Activated CD4-positive, alpha-beta T cell treated with anti-CD3 and anti-CD28 coated beads, Interleukin-2, amount 50 U/mL, for 48 hours (primary cell): ENCODE results near the gene TNFRSF8.

Source experiments
- DNase-seq, 2 experiments: peaks; one replicate each; pipeline ENCODE4 v3.0.0-alpha.2; 2020

Gene TNFRSF8

DNA sequence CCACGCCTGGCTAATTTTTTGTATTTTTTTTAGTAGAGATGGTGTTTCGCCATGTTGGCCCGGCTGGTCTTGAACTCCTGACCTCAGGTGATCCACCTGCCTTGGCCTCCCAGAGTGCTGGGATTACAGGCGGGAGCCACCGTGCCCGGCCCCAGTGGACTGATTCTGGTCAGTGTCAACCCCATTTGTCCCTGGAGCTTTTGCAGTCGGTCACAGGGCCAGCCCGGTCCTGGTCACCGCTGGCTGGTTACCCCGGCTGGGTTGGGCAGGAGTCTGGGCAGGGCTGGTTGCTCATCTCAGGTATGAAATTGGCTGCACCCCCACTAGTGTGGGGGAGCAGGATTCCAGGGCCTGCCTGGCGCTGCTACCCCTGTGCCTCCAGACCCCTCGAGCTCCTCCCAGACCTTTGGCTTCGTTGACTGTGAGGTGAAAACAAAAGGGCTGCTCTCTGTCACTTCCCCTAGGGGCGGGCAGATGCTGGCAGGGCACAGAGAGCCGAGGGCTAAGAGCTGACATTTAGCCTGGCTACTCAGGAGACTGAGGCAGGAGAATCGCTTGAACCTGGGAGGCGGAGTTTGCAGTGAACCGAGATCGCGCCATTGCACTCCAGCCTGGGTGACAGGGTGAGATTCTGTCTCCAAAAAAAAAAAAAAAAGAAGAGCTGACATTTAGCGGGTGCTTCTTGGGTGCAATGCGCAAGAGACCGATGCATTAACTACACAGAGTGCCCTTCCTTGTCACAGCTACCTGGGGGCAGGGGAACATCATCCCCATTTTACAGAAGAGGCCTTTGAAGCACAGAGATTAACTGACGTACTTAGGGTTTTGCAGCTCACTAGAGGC lies 114.3 kb downstream of the TNFRSF8 start:
- DNase-seq: peak in 1 of 2 experiments; percentile 36

GRCh38 chr1:12177999-12178441 lies 114.9 kb downstream of the TNFRSF8 start:
- peak; percentile 96 to 97 for DNase-seq

DNA sequence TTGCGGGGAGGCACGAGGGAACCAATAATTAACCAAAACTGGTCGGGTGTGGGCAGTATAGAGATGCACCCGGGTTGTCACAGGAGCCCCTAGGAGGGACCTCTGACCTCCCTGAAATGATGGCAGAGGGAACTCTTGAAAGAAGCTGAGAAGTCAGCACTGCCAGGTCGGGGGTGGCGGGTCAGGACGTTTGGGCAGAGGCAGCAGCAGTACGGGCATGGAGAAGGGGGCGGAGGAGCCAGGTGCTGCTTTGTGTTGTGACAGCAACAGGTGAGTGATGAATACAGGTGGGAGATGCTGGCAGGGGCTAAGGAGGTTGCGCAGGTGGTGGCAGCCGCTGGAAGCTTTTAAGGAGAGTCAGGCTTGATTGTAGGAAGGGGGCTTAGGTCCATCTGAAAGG lies 115.4 kb downstream of the TNFRSF8 start:
- DNase-seq: no peak

- peak; percentile 80 to 88 for DNase-seq
Measured at GRCh38 chr1:12179111-12179519, 116.0 kb downstream of the TNFRSF8 start.

DNA sequence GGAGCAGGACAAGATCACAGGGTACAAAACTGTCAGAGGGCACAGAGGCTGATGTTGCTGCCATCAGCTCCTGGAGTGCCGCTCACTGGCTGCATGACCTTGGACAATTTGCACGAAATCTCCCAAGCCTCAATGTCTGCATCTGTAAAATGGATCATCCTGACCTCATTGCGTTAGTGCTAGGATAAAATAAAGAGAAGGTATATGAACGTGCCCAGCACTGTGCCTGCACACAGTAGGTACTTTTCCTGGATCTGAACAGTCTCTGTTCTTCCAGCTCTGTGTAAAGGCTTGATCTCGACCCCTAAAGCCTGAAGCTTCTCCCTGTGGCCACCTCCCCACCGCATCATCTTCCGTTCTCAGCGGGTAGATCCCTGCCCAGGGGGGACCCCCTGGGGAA lies 116.6 kb downstream of the TNFRSF8 start:
- no peak for DNase-seq

DNA sequence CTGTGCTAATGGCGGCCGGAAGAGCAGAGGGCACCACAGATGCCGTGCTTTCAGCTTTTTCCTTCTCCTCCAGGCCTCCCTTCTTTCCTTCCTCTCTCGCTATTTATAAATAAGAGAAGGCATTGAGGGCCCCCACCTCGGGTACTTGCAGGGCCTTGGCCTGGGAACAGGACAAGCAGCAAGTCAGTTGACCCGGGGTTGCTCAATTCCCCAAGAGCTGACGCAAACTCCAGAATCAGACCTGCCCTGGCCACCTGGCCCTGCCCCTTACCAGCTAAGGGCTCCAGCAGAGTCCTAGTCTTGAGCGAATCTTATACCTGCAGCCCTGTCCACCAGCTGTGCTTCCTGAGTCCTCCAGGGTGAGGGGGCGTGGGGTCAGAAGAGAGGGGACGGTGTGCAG lies 117.2 kb downstream of the TNFRSF8 start:
- DNase-seq: no peak

DNA sequence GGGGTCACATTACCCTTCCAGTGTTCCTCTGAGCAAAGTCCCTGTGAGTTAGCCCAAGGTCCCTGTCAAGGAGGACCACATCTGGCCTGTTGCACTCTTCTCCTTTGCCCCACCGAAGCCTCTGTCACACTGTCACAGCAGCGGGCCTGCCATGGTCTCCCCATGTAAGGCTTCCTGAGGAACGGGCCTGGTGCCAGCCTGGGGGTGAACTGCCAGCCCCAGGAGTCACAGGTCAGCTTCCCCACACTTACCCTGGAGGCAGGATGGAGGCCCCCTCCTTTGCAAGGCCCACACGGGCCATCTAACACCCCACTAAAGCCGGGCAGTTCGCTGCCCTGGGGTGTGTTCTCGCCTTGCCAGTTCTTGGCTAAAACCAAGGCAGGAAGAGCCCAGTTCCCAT lies 117.8 kb downstream of the TNFRSF8 start:
- no peak for DNase-seq

DNA sequence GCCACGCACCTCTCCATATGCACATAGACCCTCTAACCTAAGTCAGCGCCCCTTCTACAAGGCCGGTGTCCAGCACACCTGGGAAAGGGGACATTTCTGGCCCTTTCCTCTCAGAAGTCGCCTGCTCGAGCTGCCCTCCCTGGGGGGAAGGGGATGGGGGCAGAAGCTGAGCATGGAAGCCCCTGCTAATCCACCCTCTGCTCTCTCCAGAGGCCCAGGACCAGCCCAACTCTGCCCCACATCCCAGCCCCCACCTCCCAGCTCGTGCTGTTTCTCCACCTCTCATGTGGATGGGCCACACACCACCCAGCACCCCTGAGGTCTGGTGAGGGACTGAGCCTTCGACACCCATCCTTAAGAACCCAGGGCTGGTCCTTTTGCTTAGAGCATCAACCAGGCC lies 118.5 kb downstream of the TNFRSF8 start:
- no peak for DNase-seq

GRCh38 chr1:12182410-12182984 lies 119.4 kb downstream of the TNFRSF8 start:
- no peak for DNase-seq

DNA sequence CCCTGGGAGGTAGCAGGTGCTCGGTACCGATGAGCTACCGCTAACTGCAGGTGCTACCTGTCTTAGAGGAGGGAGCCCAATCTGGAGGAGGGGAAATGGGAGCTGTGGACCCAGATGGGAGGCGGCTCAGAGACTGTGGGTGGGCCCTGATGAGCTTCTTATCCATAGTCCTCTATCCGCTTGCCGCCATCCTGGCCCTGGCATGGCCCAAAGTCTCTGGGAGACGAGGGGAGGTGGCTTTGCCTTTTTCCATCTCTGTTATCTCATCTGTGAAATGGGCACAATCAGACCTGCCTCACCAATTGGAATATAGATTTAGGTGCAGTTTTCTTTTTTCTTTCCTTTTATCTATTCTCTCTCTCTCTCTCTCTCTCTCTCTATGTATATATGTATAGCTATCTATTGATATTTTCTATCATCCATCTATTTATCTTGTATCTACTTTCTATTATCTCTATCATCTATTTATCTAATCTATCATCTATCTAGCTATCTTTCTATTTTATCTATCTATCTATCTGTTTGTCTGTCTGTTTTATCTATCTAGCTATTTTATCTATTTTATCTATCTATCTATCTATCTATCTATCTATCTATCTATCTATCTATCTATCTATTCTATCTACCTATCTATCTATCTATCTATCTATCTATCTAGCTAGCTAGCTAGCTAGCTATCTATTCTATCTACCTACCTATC lies 120.1 kb downstream of the TNFRSF8 start:
- DNase-seq: no peak

DNA sequence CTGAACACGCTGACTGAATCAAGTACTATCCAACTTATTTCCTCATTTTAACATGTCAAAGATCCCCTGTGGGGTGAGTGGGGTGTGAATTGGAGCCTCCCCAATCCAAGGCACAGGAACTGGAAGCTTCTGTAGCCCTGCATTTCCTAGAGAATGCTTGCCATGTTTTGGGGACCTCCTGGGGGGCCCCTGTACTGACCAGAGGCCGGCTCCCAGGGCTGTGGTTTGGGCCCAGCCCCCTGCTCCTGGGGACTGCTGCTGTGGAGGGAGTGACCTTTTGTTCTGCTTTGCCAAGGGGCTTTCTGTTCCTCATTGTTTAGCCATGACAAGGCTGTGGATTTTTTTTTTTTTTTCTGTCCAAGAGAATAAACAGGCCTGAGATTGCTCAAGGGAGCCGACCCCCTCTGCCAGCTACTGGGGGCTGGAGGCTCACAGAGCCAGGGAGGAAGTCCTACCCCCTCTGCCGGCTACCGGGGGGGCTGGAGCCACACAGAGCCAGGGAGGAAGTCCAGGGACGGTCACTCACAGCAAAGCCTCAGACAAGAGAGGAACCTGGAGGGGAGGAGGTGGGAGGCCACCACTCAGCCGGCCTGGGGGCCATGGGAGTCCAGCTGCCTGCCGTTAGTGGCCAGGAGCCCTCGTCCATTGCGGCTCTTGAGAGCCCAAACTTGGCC lies 121.0 kb downstream of the TNFRSF8 start:
- DNase-seq: no peak

DNA sequence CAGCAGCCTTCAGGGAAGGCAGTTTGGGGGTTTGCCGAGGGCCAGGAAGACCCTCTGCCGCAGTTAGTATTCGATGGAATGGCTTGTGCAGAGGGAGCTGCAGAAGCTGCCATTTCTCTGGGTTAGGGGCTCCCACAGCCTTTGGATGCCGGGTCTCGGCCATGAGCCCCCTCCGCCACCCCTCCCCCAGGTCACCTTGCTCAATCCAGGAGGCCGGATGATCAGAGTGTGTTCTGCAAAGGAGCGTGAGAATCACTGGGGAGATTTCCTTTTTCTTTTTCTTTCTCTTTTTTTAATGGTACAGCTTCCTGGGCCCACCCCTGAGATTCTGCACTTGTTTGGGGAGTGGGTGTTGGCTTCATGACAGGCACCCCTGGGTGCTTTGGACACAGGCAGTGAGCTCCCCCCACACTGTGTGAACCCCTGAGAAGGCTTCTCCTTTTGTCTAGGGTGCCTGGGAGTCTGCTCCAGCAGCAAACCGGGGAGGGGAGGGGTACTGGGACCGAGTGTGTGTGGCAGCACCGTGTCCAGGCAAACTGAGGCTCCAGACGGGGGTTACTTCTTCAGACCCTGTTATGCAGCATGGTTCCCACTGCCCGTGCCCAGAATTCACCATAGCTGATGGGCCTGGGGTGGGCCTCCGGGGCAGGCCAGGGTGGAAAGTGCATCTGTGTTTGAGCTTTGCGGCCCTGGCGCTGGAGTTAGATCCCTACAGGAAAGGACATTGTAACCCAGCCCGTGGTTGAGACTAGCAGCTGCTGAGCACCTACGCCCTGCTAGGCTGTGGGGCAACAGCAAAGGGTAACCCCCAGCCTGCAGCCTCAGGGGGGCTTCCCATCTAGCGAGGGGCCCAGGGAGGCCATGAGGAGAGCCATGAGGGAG lies 122.2 kb downstream of the TNFRSF8 start:
- DNase-seq: no peak

DNA sequence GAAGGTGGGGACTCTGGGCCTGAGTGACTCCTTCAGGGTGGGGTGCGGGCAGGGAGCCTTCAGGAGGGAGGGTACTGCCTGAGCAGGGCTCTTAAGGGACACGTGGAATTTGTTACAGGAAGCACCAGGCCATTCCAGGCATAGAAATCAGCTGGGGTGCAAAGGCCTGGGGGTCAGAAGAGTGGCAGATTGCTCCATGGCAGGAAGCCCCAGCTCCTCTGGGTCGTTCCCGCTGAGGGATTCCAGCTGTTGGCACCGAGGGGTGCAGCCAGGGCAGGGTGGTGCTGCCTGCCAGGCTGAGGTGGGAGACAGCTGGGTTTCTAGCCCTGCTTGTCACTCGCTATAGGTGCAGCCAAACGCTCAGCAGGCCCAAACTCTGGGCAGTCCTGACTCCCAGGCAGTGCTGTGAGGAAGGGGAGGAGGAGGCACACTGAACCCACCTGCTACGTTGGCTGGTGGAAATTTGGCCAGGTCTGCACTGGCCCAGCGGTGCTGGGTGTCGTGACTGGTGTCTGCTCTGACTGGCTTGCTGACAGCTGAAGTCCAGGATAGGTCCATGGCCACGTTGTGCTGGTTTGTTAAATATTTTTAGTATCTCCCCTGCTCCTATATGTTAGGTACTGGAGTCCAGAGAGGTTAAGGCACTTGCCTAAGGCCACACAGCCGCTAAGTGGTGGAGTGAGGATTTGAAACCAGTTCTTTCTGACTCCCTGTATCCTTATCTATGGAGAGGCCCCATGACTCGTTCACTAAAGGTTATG lies 123.0 kb downstream of the TNFRSF8 start:
- DNase-seq: no peak

DNA sequence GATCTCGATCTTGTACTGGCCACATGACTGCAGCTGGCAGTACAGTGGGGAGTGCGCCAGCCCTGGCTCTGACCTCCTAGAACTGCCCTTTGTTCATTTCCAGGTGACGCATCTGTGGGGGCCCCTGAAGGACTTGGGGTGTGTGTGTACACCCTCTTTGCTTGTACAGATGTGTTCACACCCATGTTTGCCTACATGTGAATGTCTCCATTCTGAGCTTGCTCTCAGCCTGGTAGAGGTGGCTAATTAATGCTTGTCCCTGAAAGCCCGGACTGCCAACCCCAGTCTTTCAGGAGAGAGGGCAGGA lies 123.5 kb downstream of the TNFRSF8 start:
- no peak for DNase-seq

- DNase-seq: no peak
Measured at GRCh38 chr1:12188115-12188514, 125.0 kb downstream of the TNFRSF8 start.

GRCh38 chr1:12188657-12189327 lies 125.7 kb downstream of the TNFRSF8 start:
- DNase-seq: no peak

DNA sequence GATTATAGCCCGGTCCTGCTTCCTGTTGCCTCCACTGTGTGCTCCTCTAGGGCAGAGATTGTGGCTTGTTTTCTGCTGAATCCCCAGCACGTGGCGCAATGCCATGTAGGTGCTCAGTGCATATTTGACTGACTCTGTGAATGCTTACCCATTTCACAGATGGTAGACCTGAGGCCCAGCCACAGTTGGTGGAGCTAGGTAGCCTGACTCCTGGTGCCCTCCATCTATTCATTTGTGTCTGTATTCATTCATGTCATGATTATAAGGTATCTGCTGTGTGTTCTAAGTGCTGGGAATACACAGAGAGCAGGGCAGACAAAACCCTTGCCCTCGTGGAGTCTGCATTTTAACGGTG lies 126.2 kb downstream of the TNFRSF8 start:
- DNase-seq: no peak

DNA sequence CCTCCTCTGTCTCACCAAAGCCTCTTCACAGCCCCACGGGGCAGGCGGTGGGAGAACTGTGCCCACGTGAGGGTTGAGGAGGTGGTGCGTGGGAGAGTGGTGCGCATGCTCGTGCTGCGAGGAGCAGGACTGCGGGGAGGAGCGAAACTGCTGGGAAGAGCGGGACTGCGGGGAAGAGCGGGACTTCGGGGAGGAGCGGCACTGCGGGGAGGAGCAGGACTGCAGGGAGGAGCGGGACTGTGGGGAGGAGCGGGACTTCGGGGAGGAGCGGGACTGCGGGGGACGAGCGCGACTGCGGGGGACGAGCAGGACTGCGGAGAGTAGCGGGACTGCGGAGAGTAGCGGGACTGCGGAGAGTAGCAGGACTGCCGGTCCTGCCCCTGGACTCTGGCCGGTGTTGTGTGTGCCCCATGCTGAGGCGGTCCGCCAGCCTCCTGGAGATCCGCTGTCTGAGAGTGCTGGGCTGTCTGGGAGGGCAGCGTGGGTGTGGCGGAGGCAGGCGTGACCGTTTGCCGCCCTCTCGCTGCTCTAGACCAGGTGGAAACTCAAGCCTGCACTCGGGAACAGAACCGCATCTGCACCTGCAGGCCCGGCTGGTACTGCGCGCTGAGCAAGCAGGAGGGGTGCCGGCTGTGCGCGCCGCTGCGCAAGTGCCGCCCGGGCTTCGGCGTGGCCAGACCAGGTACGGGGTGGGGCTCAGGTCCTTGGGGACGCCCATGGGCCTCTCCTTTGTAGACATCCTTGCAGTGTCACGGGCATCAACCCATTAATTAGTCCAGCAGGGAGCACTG lies 128.3 kb downstream of the TNFRSF8 start:
- no peak for DNase-seq
